MM.1S (cell line): ENCODE data around the gene CPAMD8.

Experiments
- EZH2 ChIP-seq: fragments of 300-600 bp; sonication (generic); optimal IDR thresholded peaks from 2 replicates; pipeline ENCODE3; 2017; ENCODE audit warnings: low read depth, mild to moderate bottlenecking, antibody characterized with exemption, low read length, mixed read lengths
- TF ChIP-seq, protein P1 (sequence below): fragments of 300-600 bp; sonication (generic); IDR thresholded peaks from 2 replicates; pipeline ENCODE4 v1.5.1; 2016; ENCODE audit warnings: antibody characterized with exemption, low read length, mixed read lengths

DNA sequence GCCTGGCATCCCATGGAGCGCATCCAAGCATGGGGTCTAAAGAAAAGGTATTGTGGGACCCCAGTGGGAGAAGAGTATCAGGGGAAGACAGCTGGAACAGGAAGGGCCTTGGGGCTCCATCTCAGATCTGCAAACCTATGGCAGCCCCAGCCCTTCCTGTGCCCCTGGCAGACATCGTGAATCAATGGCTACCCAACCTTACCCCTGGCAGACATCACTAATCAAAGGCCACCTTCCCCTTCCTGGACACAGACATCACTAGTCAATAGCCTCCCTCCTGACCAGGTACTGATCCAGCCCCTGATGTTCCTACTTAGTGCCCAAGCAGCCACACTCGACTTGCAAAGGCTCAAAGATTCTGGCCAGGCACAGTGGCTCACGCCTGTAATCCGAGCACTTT lies 122.0 kb downstream of the CPAMD8 start:
- TF ChIP-seq, protein P1, sequence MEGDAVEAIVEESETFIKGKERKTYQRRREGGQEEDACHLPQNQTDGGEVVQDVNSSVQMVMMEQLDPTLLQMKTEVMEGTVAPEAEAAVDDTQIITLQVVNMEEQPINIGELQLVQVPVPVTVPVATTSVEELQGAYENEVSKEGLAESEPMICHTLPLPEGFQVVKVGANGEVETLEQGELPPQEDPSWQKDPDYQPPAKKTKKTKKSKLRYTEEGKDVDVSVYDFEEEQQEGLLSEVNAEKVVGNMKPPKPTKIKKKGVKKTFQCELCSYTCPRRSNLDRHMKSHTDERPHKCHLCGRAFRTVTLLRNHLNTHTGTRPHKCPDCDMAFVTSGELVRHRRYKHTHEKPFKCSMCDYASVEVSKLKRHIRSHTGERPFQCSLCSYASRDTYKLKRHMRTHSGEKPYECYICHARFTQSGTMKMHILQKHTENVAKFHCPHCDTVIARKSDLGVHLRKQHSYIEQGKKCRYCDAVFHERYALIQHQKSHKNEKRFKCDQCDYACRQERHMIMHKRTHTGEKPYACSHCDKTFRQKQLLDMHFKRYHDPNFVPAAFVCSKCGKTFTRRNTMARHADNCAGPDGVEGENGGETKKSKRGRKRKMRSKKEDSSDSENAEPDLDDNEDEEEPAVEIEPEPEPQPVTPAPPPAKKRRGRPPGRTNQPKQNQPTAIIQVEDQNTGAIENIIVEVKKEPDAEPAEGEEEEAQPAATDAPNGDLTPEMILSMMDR = no peak
- no peak for TF ChIP-seq EZH2
